ENCODE data around the gene PUDP.

The PUDP gene

GRCh38 chrX:7146703-7147412 is 1.1 kb downstream of the PUDP start:
- DNase-seq: no peak

GRCh38 chrX:7146020-7146702 is 1.8 kb downstream of the PUDP start:
- no peak for DNase-seq

GRCh38 chrX:7145454-7145853 is 2.5 kb downstream of the PUDP start:
- no peak for DNase-seq

GRCh38 chrX:7143941-7144525 is 3.9 kb downstream of the PUDP start:
- no peak for DNase-seq

GRCh38 chrX:7143076-7143475 is 4.9 kb downstream of the PUDP start:
- no peak for DNase-seq

GRCh38 chrX:7139202-7140081 is 8.5 kb downstream of the PUDP start:
- DNase-seq: no peak

GRCh38 chrX:7134981-7135380 is 13.0 kb downstream of the PUDP start:
- DNase-seq: no peak

GRCh38 chrX:7133050-7133440 is 14.9 kb downstream of the PUDP start:
- no peak for DNase-seq

GRCh38 chrX:7132335-7133049 is 15.5 kb downstream of the PUDP start:
- DNase-seq: no peak

GRCh38 chrX:7131621-7132020 is 16.3 kb downstream of the PUDP start:
- no peak for DNase-seq

GRCh38 chrX:7127056-7127455 is 20.9 kb downstream of the PUDP start:
- DNase-seq: no peak

- DNase-seq: no peak
These were observed 27.1 kb downstream of the PUDP start for GRCh38 chrX:7120878-7121219.

GRCh38 chrX:7119950-7120877 is 27.7 kb downstream of the PUDP start:
- DNase-seq: no peak

- DNase-seq: no peak
These were observed 30.4 kb downstream of the PUDP start for GRCh38 chrX:7117587-7117986.

GRCh38 chrX:7116081-7116480 is 31.9 kb downstream of the PUDP start:
- no peak for DNase-seq

- no peak for DNase-seq
These were observed 32.4 kb downstream of the PUDP start for GRCh38 chrX:7115557-7115956.

GRCh38 chrX:7112071-7112470 is 35.9 kb downstream of the PUDP start:
- no peak for DNase-seq

GRCh38 chrX:7111518-7111917 is 36.4 kb downstream of the PUDP start:
- no peak for DNase-seq

- no peak for DNase-seq
These were observed 37.1 kb downstream of the PUDP start for GRCh38 chrX:7110821-7111276.

- DNase-seq: no peak
These were observed 37.8 kb downstream of the PUDP start for GRCh38 chrX:7109838-7110793.
